ENCODE results near the gene SPATA46. TPM values are rescaled to one million over a fixed set of nuclear protein-coding genes. Genes with fewer than 3 reads are reported as not detected.

Gene SPATA46
- total RNA-seq, 1 donor from 2014 or later = not detected

- H3K27me3 Mint-ChIP-seq (ENCODE audit: unreplicated experiment) = no peaks in the 10 kb centered on the region
- H3K4me1 Mint-ChIP-seq (ENCODE audit: unreplicated experiment) = no peaks in the 10 kb centered on the region
- no peak for TF ChIP-seq CTCF (IDR thresholded peaks at IDR 0.05)
- H3K9me3 Mint-ChIP-seq (ENCODE audit: unreplicated experiment) = no peaks in the 10 kb centered on the region
- H3K27ac Mint-ChIP-seq (ENCODE audit: unreplicated experiment) = no peak overlapping the region
- H3K4me3 Mint-ChIP-seq (ENCODE audit: unreplicated experiment) = no peak overlapping the region
- DNase-seq (ENCODE audit: extremely low spot score, unreplicated experiment) = no peak
- H3K36me3 Mint-ChIP-seq (ENCODE audit: unreplicated experiment) = peaks cover 3% of the 10 kb centered on the region
Observed at GRCh38 chr1:162366149-162366548, 10.5 kb downstream of the SPATA46 start.

- Mint-ChIP-seq H3K9me3 (ENCODE audit: unreplicated experiment) (no peaks in the 10 kb centered on the region), H3K27me3 (ENCODE audit: unreplicated experiment) (no peaks in the 10 kb centered on the region), H3K36me3 (ENCODE audit: unreplicated experiment) (peaks cover 3% of the 10 kb centered on the region), H3K4me3 (ENCODE audit: unreplicated experiment) (no peak overlapping the region), H3K27ac (ENCODE audit: unreplicated experiment) (no peak overlapping the region), H3K4me1 (ENCODE audit: unreplicated experiment) (no peaks in the 10 kb centered on the region)
- TF ChIP-seq CTCF (IDR thresholded peaks at IDR 0.05) = no peak
- no peak for DNase-seq (ENCODE audit: extremely low spot score, unreplicated experiment)
Observed at GRCh38 chr1:162365284-162366020, 11.2 kb downstream of the SPATA46 start.

GRCh38 chr1:162364498-162364897, 12.2 kb downstream of the SPATA46 start:
- Mint-ChIP-seq H3K9me3 (ENCODE audit: unreplicated experiment) (no peaks in the 10 kb centered on the region), H3K4me3 (ENCODE audit: unreplicated experiment) (no peak overlapping the region), H3K4me1 (ENCODE audit: unreplicated experiment) (no peaks in the 10 kb centered on the region), H3K27ac (ENCODE audit: unreplicated experiment) (no peak overlapping the region), H3K27me3 (ENCODE audit: unreplicated experiment) (no peaks in the 10 kb centered on the region), H3K36me3 (ENCODE audit: unreplicated experiment) (peaks cover 3% of the 10 kb centered on the region)
- no peak for TF ChIP-seq CTCF (IDR thresholded peaks at IDR 0.05)
- no peak for DNase-seq (ENCODE audit: extremely low spot score, unreplicated experiment)

GRCh38 chr1:162363823-162364222, 12.8 kb downstream of the SPATA46 start:
- Mint-ChIP-seq H3K36me3 (ENCODE audit: unreplicated experiment) (peaks cover 3% of the 10 kb centered on the region), H3K9me3 (ENCODE audit: unreplicated experiment) (no peaks in the 10 kb centered on the region), H3K4me3 (ENCODE audit: unreplicated experiment) (no peak overlapping the region), H3K4me1 (ENCODE audit: unreplicated experiment) (no peaks in the 10 kb centered on the region), H3K27me3 (ENCODE audit: unreplicated experiment) (no peaks in the 10 kb centered on the region), H3K27ac (ENCODE audit: unreplicated experiment) (no peak overlapping the region)
- TF ChIP-seq CTCF (IDR thresholded peaks at IDR 0.05) = no peak
- no peak for DNase-seq (ENCODE audit: extremely low spot score, unreplicated experiment)

- no peaks in the 10 kb centered on the region for H3K36me3 Mint-ChIP-seq (ENCODE audit: unreplicated experiment)
- no peak overlapping the region for H3K27ac Mint-ChIP-seq (ENCODE audit: unreplicated experiment)
- no peak for DNase-seq (ENCODE audit: extremely low spot score, unreplicated experiment)
- no peak overlapping the region for H3K4me3 Mint-ChIP-seq (ENCODE audit: unreplicated experiment)
- no peaks in the 10 kb centered on the region for H3K4me1 Mint-ChIP-seq (ENCODE audit: unreplicated experiment)
- TF ChIP-seq CTCF (IDR thresholded peaks at IDR 0.05) = no peak
- H3K9me3 Mint-ChIP-seq (ENCODE audit: unreplicated experiment) = no peaks in the 10 kb centered on the region
- no peaks in the 10 kb centered on the region for H3K27me3 Mint-ChIP-seq (ENCODE audit: unreplicated experiment)
Observed at GRCh38 chr1:162361349-162361748, 15.3 kb downstream of the SPATA46 start.

All from osteocyte (in vitro differentiated cells).